GM12891 (cell line): Measurements from ENCODE around the gene EVC.

Experiments used
- PAX5 ChIP-seq: IDR thresholded peaks from 2 replicates; pipeline ENCODE4 v1.6.1; 2011; ENCODE audit warnings: low read length, moderate library complexity, mild to moderate bottlenecking; ENCODE audit not compliant: insufficient read depth, severe bottlenecking
- POLR2A ChIP-seq: IDR thresholded peaks from 2 replicates; pipeline ENCODE4 v1.6.1; 2011; ENCODE audit warnings: low read depth, low read length, control low read depth
- POLR2AphosphoS5 ChIP-seq: IDR thresholded peaks from 2 replicates; pipeline ENCODE4 v1.6.1; 2011; ENCODE audit warnings: low read depth, low read length, control low read depth
- TAF1 ChIP-seq: IDR thresholded peaks from 2 replicates; pipeline ENCODE4 v1.6.1; 2011; ENCODE audit warnings: low read depth, low read length, control low read depth

GRCh38 chr4:5805270-5805669, 94.3 kb downstream of the EVC start:
- no peak for TF ChIP-seq POLR2A
- TF ChIP-seq POLR2AphosphoS5, result no peak
- TF ChIP-seq TAF1, result no peak
- TF ChIP-seq PAX5, result no peak
